Motor neuron (in vitro differentiated cells): Measurements from ENCODE around the gene EIF3K. TPM values are rescaled to one million over a fixed set of nuclear protein-coding genes. Genes with fewer than 3 reads are reported as not detected.

Experiments
- total RNA-seq, 8 experiments: library from RNA; unstranded; fragments of 300-600 nt; gene quantifications; 2 replicates each; pipeline versions ENCODE4 v1.2.3 to v1.2.4, GENCODE V29; 2022

EIF3K gene
- total RNA-seq, 8 experiments from 2014 or later: 285 to 408 (median 333) TPM

Other genes starting within 250 kb of the EIF3K start
- 100 to 1,000 TPM; 165 to 302 (median 214) TPM for gene PSMD8, start 244.6 kb upstream of the EIF3K start, total RNA-seq
- 1 to 10 TPM in 6 of 8 experiments, under 1 TPM in 2; 0.41 to 3.2 (median 1.5) TPM for gene GGN, start 231.2 kb upstream of the EIF3K start, total RNA-seq
- gene SPRED3, start 230.5 kb upstream of the EIF3K start, total RNA-seq: 1 to 10 TPM in 7 of 8 experiments, under 1 TPM in 1; 0.87 to 7.6 (median 3.8) TPM
- 10 to 100 TPM in 6 of 8 experiments, 1 to 10 TPM in 2; 7.8 to 13.6 (median 12.2) TPM for gene FAM98C, start 216.1 kb upstream of the EIF3K start, total RNA-seq
- gene RASGRP4, start 193.0 kb upstream of the EIF3K start, total RNA-seq: under 1 TPM; 0.09 to 0.66 (median 0.32) TPM
- gene RYR1, start 185.5 kb upstream of the EIF3K start, total RNA-seq: 1 to 10 TPM; 1.4 to 4.7 (median 1.8) TPM
- 1 to 10 TPM; 1.4 to 8.6 (median 2.1) TPM for gene MAP4K1, start 1.2 kb upstream of the EIF3K start, total RNA-seq
- 100 to 1,000 TPM in 3 of 8 experiments, 10 to 100 TPM in 5; 31.6 to 251 (median 83.9) TPM for gene ACTN4, start 28.5 kb downstream of the EIF3K start, total RNA-seq
- gene CAPN12, start 125.3 kb downstream of the EIF3K start, total RNA-seq: 1 to 10 TPM in 2 of 8 experiments, under 1 TPM in 6; 0.11 to 3.7 (median 0.53) TPM
- gene LGALS7, start 154.3 kb downstream of the EIF3K start, total RNA-seq: 1 to 10 TPM in 1 of 8 experiments, not detected in 7; 1.0 TPM
- 1 to 10 TPM in 2 of 8 experiments, not detected in 6; 1.0 to 5.0 TPM for gene LGALS7B, start 170.0 kb downstream of the EIF3K start, total RNA-seq
- 1 to 10 TPM in 2 of 8 experiments, under 1 TPM in 5, not detected in 1; 0.29 to 1.4 (median 0.50) TPM for gene LGALS4, start 193.8 kb downstream of the EIF3K start, total RNA-seq
- 100 to 1,000 TPM in 1 of 8 experiments, 10 to 100 TPM in 7; 34.0 to 121 (median 58.9) TPM for gene ECH1, start 212.6 kb downstream of the EIF3K start, total RNA-seq
- gene HNRNPL, start 230.8 kb downstream of the EIF3K start, total RNA-seq: 100 to 1,000 TPM; 142 to 378 (median 198) TPM